ENCODE results near the gene LINC00305.

The LINC00305 gene

GRCh38 chr18:64142904-64143303 lies 6.0 kb downstream of the LINC00305 start:
- in situ Hi-C loops (cut with HindIII; ENCODE audit: low pct_unique_long_range_greater_than_20kb, low sequenced_read_pairs): no loop called here
- no peak for TF ChIP-seq JUND (IDR thresholded peaks at IDR 0.05; ENCODE audit: low read depth)
- no peak for DNase-seq (ENCODE audit: low read depth in 1 of 2, low spot score in 1 of 2)

GRCh38 chr18:64137914-64138313 lies 11.0 kb downstream of the LINC00305 start:
- no peak for TF ChIP-seq JUND (IDR thresholded peaks at IDR 0.05; ENCODE audit: low read depth)
- no peak for DNase-seq (ENCODE audit: low read depth in 1 of 2, low spot score in 1 of 2)
- in situ Hi-C loops (cut with HindIII; ENCODE audit: low pct_unique_long_range_greater_than_20kb, low sequenced_read_pairs): no loop called here

- DNase-seq (ENCODE audit: low read depth in 1 of 2, low spot score in 1 of 2): peak in 1 of 2 experiments; percentile 44
- in situ Hi-C loops (cut with HindIII; ENCODE audit: low pct_unique_long_range_greater_than_20kb, low sequenced_read_pairs): no loop called here
- TF ChIP-seq JUND (IDR thresholded peaks at IDR 0.05; ENCODE audit: low read depth): no peak
Measured at GRCh38 chr18:64134044-64134747, 14.7 kb downstream of the LINC00305 start.

- in situ Hi-C loops (cut with HindIII; ENCODE audit: low pct_unique_long_range_greater_than_20kb, low sequenced_read_pairs): no loop called here
- DNase-seq (ENCODE audit: low read depth in 1 of 2, low spot score in 1 of 2): no peak
- TF ChIP-seq JUND (IDR thresholded peaks at IDR 0.05; ENCODE audit: low read depth): no peak
Measured at GRCh38 chr18:64132871-64133270, 16.0 kb downstream of the LINC00305 start.

- DNase-seq (ENCODE audit: low read depth in 1 of 2, low spot score in 1 of 2): no peak
- TF ChIP-seq JUND (IDR thresholded peaks at IDR 0.05; ENCODE audit: low read depth): no peak
Measured at GRCh38 chr18:64131314-64131713, 17.6 kb downstream of the LINC00305 start.

GRCh38 chr18:64127172-64127571 lies 21.7 kb downstream of the LINC00305 start:
- TF ChIP-seq JUND (IDR thresholded peaks at IDR 0.05; ENCODE audit: low read depth): no peak
- no peak for DNase-seq (ENCODE audit: low read depth in 1 of 2, low spot score in 1 of 2)
- in situ Hi-C loops (cut with HindIII; ENCODE audit: low pct_unique_long_range_greater_than_20kb, low sequenced_read_pairs): no loop called here

More at GRCh38 chr18:64131314-64131713, 17.6 kb downstream of the LINC00305 start:
- in situ Hi-C loops (cut with HindIII; ENCODE audit: low pct_unique_long_range_greater_than_20kb, low sequenced_read_pairs): no loop called here

- DNase-seq (ENCODE audit: low read depth in 1 of 2, low spot score in 1 of 2): peak in 1 of 2 experiments; percentile 26
- in situ Hi-C loops (cut with HindIII; ENCODE audit: low pct_unique_long_range_greater_than_20kb, low sequenced_read_pairs): no loop called here
- TF ChIP-seq JUND (IDR thresholded peaks at IDR 0.05; ENCODE audit: low read depth): no peak
Measured at GRCh38 chr18:64119916-64120315, 29.0 kb downstream of the LINC00305 start.

- no peak for TF ChIP-seq JUND (IDR thresholded peaks at IDR 0.05; ENCODE audit: low read depth)
- no peak for DNase-seq (ENCODE audit: low read depth in 1 of 2, low spot score in 1 of 2)
- in situ Hi-C loops (cut with HindIII; ENCODE audit: low pct_unique_long_range_greater_than_20kb, low sequenced_read_pairs): no loop called here
Measured at GRCh38 chr18:64118406-64118805, 30.5 kb downstream of the LINC00305 start.

GRCh38 chr18:64116571-64117175 lies 32.2 kb downstream of the LINC00305 start:
- no peak for TF ChIP-seq JUND (IDR thresholded peaks at IDR 0.05; ENCODE audit: low read depth)
- DNase-seq (ENCODE audit: low read depth in 1 of 2, low spot score in 1 of 2): no peak
- in situ Hi-C loops (cut with HindIII; ENCODE audit: low pct_unique_long_range_greater_than_20kb, low sequenced_read_pairs): no loop called here

GRCh38 chr18:64115881-64116280 lies 33.0 kb downstream of the LINC00305 start:
- DNase-seq (ENCODE audit: low read depth in 1 of 2, low spot score in 1 of 2): no peak
- in situ Hi-C loops (cut with HindIII; ENCODE audit: low pct_unique_long_range_greater_than_20kb, low sequenced_read_pairs): no loop called here
- no peak for TF ChIP-seq JUND (IDR thresholded peaks at IDR 0.05; ENCODE audit: low read depth)

- in situ Hi-C loops (cut with HindIII; ENCODE audit: low pct_unique_long_range_greater_than_20kb, low sequenced_read_pairs): no loop called here
- no peak for DNase-seq (ENCODE audit: low read depth in 1 of 2, low spot score in 1 of 2)
- TF ChIP-seq JUND (IDR thresholded peaks at IDR 0.05; ENCODE audit: low read depth): no peak
Measured at GRCh38 chr18:64111950-64112349, 36.9 kb downstream of the LINC00305 start.

GRCh38 chr18:64110692-64111480 lies 38.0 kb downstream of the LINC00305 start:
- in situ Hi-C loops (cut with HindIII; ENCODE audit: low pct_unique_long_range_greater_than_20kb, low sequenced_read_pairs): no loop called here
- no peak for DNase-seq (ENCODE audit: low read depth in 1 of 2, low spot score in 1 of 2)
- TF ChIP-seq JUND (IDR thresholded peaks at IDR 0.05; ENCODE audit: low read depth): no peak

- no peak for TF ChIP-seq JUND (IDR thresholded peaks at IDR 0.05; ENCODE audit: low read depth)
- peak; percentile 5 to 56 for DNase-seq (ENCODE audit: low read depth in 1 of 2, low spot score in 1 of 2)
- in situ Hi-C loops (cut with HindIII; ENCODE audit: low pct_unique_long_range_greater_than_20kb, low sequenced_read_pairs): no loop called here
Measured at GRCh38 chr18:64103986-64104385, 44.9 kb downstream of the LINC00305 start.
